HG02610 (cell line): Measurements from ENCODE around the gene PSAPL1.

Source experiments
- ATAC-seq: cut with Tn5 transposase; IDR thresholded peaks from one replicate; pipeline ENCODE4 v1.9.1; 2021; ENCODE audit warnings: mild to moderate bottlenecking, moderate library complexity; ENCODE audit not compliant: unreplicated experiment

PSAPL1 gene

DNA sequence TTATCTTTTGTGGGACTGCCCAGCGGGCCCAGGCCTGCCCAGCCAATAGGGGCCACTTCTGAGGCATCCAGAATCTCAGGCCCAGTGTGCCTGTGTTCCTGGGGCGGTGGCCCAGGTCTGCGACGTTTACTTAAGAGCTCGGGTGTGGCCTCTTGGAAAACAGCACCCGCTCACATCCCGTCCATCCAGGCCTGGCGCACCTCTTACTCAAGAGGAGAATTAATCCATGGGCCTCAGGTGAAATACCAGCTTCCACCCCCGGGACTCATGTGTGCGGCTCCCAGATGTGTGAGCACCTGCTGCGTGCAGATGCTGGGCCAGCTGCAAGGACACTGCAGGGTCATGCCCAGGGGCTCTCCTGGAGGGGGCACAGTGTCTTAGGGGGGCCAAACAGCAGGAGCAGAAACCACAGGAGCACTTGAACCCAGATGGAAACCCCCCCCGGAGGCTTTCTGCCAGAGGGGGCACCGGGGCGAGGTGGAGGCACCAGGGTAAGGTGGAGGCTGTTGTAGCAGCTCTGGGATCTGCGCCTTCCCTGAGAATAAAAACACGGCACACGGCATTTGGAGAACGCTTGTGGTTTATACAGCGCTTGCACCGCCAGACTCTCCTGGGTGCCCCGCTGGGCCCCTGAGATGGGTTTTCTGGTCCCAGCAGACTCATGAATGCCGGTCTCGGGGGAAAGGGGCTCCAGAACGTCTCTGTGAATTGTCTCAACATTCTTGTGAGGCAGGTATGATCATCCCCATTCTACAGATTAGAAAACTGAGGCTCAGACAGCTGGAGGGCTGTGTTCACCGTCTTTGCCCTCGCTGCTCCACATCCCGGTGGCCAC, 2.8 kb downstream of the PSAPL1 start:
- ATAC-seq = no peak

DNA sequence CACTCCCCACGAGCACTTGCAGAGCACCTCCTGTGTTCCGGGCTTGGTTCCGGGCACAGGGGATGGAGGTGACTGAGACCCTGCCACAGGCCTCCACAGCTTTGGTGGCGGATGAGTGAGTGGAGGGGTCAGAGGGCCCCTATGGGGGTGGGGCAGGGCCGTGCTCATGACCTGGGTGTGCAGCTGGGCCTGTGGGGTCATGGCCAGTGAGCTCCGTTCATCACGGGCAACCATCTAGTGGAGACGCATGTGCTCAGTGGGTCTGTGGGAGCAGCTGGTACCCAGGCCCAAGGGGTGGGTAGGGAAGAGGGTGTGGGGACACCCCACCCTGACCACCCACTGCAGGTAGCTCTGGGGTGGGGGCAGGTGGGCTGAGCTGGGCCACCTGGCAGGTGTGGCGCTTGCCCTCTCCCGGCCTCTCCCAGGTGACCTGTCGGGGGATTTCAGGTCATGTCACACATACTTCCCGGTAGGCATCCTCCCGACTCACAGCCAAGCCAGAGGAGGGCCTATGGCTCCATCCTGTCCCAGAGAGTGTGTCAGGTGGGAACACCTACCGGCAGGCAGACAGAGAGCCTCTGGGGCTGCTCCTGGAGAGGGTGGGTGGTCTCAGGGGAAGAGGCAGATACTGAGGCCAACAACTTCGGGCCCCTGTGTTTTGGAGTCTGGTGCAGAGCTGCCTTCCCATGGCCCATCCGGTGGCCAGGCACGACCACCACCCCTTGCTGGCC, 3.6 kb downstream of the PSAPL1 start:
- ATAC-seq = no peak

DNA sequence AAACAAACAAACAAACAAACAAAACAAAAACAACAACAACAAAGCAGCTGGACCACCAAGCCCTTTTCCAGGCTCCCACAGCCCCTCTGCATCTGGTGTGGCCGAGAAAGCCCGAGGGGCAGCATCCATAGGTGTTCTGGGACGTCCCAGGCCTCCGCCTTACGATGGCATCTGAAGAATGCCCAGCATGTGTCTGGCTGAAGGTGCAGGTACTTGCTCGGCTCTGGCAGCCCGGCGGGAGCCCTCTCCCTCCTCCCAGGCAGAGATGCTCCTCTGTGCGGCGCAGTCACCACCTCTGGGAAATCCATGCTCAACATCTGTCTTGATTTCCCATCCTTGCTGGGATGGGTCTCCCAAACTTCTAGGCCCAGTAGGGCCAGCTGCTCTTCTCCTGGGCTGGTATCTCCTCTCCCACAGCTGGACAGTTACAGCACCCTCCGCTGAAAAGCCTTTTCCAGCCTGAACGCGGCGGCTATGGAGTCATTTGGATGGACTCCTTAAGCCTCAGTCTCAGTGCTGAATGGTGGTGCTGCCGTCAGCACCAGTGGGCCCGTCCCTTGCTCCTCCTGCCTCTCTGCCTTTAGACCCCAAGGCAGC, 4.3 kb downstream of the PSAPL1 start:
- ATAC-seq = no peak

DNA sequence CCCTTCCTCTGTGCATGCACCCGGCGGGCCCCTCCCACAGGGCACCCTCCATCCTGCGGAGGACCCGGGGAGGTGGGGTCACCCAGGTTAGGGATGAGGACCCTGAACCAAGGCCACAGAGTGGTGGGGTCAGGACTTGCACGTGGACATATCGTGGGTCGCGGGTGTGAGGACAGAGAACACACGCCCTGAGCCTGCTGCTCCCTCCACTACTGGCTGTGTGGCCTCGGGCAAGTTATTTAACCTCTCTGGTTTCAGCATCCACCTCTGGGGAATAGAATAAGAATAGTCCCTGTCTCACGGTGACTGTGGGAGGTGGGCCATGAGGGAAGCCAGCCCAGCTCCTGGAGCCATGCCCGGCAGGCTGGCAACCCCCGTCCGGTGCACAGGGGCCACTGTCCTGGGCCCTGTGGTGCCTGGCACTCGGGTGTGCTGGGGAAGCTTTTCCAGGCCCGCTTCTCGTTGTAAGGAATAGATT, 5.1 kb downstream of the PSAPL1 start:
- ATAC-seq = no peak

DNA sequence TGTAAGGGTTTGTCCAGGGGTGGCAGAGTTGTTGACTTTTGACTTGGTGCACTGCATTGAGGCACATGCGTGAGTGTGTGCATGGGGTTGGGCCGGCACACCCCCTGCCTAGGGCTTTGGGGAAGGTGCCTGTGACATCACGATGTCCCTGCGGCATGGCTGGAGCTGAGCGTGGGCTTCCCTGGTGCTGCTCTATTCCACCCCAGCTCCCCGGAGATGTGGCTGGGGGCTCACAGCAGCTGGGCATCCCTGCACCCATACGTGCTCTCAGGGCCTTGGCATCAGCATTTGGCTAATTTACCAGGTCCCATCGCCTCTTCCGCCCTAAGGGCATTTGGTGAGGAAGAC, 5.7 kb downstream of the PSAPL1 start:
- ATAC-seq = no peak

DNA sequence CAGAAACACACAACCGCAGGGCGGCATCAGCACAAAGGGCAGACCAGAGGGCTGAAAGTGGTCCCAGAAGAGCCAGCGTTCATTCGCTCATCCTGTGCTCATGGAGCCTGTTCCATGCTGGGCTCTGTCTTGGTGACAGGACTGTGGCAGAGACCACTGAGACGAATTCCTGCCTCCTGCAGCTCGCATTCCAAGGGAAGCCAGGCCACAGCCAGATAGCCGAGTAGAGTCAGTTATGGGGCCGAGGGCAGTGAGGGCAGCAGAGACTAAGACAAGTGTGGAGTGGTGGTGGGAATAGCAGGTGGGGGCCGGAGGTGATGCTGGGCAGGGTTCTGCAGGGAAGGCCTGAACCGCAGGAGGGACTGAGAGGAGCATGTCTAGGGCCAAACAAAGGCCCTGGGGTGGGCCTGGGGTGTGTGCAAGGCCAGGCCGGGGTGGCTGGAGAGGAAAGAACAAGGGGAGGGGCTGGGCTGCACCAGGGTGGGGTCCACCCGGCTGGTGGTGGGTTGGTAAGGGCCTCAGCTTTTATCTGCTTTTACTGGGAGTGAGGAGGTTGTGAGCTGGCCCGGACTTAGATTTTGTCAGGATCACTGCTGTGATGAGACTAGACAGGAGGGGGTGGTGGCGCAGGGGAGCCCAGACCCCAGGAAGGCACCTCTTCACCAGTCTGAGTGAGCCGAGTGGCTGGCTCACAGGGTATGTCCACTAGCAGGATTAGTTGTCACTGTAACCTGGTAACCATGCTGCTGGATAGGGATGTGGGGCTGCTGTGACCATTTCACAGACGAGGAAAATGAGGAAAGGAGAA, 6.3 kb downstream of the PSAPL1 start:
- no peak for ATAC-seq

DNA sequence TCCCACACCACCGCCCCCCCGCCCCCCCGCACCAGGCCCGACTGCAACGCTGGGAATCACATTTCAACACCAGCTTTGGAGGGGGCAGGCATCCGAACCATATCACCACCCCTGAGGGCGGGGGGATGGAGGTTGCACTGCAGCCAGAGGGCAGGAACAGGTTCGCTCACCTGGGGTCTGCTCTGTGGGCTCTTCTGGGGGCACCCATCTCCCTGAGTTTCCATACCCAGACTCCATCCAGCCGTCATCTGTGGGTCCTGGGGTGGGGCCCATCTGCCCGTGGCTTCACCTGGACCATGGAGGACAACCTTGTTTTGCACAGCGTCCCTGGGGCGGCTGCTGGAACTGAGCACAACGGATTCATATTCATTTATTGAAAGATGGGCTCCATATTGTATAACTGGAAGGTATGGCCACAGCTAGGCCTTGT, 6.9 kb downstream of the PSAPL1 start:
- no peak for ATAC-seq

DNA sequence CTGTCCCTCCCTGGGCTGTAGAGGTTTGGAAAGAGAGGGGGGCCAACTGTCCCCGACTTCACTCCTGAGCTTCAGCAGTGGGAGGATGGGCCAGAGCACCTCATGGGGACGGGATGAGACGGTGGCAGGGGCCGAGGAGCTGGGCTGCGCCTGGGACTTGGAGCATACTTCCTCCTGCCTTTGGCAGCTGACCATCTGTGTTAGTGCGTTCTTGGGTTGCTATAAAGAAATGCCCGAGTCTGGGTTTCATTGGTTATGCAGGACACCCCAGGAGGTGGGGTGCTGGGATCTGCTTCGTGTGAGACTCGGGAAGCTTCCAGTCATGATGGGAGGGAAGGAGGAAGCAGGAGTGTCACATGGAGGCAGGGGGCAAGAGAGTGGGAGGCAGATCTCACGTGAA, 7.4 kb downstream of the PSAPL1 start:
- ATAC-seq = no peak

DNA sequence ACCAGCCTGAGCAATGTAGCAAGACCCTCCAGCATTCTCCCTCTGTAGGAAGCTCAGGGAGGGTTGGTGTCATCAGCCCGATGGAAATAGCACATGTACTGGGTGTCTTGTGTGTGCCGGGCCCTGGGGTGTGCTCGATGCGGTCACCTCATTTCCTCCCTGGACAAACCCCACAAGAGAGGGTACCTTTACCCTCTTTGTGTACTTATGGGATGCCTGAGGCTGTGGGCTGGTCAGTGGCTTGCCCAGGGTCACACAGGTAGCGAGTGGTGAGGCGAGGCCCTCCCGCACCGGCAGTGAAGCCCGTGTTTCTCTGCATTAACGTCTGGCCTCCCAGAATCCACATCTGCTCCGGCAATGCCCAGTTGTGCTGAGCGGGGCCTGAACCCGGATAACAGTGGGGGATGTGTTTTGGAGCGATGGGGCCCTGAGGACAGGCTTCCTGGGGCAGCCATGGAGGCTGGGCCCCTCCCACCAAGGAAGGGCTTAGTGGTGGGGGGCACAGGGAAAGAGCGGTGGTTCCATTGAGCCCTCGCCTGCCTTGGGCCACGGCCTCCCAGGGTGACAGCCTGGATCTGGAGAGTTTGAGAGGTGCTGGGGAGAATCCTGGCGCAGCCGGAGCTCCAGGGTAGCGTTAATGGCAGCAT, 8.1 kb downstream of the PSAPL1 start:
- no peak for ATAC-seq

DNA sequence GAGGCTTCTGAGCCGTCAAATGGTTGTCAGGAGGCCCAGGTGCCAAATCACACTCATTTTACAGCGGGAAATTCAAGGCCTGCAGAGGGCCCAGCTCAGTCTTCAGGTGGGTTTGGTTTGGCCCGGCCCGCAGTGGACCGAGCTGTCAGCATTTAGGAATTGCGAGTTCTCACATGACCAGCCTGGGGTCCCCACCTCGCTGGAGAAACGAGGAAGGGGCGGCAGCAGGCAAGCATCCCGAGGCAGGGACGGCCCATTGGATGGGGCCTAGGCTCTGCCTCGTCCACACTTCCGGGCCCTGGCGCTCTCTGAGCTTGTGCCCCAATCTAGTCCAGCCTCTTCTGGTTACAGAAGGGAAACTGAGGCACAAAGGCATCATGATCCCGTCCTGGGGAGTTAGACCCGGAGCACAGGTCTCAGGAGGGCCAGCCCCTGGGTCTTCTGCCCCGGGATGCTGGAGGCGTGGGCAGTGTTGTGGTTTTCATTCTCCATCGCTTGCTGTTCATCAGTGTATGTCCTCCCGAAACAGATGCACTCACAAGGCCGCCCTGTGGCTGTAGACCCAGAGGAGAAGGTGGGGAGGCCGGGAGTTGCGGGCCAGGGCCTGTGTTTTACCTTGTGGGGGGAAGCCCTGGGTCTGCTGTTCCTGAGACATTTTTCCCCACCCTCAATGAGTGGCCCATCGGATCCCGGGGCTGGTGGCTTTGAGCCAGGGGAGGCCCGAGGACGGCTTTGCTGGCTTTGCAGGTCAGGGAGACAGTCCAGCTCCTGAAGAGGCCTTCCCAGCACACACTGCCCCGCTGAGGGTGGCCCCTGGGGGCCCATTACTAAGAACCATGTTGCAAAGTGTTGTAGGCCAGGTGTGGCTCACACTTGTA, 8.9 kb downstream of the PSAPL1 start:
- no peak for ATAC-seq

DNA sequence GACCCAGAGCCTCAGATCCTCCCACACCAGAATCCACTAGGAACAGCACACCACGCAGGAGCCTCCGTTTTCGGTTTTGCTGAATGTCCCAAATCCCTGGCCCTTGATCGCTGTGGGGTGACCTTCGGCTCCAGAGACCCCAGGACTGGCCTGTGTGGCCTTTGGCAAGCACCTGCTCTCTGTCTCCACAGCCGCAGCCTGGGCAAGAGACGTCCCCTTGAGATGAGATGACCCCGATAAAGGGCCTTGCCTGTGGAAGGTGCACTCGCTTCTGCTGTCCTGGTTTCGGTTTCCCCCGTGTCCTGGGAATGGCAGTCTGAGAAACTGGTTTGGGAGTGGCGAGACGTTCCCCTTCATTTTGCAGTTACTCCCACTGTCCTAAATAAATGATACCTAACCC, 9.6 kb downstream of the PSAPL1 start:
- ATAC-seq = no peak

DNA sequence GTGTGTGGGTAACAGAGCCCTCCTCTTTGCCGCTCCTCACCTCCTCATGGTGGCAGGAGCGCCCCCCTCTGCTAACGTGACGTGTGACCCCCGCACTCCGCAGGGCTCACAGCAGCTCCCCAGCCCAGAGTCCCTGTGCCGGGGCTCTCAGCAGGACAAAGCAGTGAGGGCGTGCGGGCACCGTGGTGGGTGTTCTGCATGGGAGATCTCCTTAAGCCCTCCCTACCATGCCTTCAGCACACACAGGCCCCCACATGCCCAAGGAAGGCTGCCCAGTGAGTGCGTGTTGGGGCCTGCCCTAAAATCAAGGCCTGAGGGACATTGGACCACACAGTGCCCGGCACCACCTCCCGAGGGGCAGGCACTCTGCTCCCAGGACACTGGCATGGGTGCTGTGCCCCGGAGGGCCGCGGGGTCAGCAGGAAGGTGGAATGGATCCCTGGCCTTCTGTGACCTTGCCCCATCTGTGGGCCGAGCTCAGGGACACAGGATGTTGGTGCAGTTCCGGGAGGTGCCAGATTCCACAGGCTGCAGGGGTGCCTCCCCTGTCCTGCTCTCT, 10.1 kb downstream of the PSAPL1 start:
- no peak for ATAC-seq

DNA sequence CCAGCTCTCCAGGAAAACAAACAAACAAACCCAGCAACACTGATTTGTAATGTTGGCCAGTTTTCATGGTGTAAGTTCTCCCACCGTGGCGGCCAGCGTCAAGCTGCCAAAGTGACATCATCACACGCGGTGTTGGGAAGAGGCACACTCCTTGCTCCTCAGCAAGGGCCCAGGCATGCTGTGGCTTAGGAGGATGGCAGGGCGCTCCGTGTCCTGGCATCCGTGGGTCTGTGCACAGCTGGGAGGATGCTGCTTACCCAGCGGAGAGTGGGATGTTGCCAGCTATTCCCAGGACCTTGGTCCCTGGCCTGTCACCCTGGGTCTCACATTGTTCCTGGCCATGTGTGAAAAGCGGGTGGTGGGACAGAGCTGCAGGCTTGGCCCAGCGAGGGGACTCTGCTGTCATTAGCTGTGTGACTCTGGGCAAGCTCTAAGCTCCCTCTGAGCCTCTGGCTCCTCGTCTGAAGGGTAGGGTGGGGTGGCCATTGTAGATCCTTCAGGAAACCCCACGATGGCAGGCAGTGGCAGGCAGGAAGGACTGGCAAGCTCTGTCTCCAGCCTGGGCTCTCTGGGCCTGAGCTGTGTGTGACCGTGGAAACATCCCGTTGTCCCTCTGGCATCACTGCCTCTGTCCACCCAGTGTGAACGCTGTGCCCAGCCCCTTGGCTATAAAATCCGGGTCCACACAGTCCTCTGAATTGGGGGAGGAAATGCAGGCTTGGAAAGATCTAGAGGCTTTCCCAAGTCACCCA, 10.8 kb downstream of the PSAPL1 start:
- ATAC-seq = no peak

DNA sequence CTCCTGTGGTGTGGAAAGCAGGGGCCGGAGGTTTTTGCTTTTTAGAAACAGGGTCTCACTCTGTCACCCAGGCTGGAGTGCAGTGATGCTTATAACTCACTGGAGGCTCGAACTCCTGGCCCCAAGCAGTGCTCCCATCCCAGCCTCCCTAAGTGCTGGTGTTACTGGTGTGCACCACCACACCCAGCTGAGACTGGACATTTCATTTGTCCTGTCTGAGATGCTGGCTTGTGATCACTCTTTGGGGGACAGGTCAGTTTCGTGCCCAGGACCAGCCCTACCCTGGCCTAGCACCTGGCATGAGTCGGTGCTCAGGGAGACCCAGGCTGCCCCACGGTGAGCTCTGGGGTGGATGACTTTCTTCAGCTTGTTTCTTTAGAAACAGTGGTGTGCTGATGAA, 11.3 kb downstream of the PSAPL1 start:
- ATAC-seq = no peak

DNA sequence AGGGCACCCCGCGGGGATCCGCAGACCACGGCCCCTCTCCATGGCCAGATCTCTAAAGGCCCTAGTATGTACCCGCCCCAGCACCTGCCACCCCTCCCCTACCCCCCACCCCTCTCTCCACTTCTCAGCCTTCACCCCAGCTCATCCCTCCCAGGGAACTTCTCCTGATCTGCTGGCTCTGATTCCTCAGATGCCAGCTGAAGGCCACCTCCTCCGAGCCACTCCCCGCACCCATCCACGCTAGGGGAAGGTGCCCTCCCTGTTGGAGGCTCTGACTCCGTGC, 11.9 kb downstream of the PSAPL1 start:
- no peak for ATAC-seq

DNA sequence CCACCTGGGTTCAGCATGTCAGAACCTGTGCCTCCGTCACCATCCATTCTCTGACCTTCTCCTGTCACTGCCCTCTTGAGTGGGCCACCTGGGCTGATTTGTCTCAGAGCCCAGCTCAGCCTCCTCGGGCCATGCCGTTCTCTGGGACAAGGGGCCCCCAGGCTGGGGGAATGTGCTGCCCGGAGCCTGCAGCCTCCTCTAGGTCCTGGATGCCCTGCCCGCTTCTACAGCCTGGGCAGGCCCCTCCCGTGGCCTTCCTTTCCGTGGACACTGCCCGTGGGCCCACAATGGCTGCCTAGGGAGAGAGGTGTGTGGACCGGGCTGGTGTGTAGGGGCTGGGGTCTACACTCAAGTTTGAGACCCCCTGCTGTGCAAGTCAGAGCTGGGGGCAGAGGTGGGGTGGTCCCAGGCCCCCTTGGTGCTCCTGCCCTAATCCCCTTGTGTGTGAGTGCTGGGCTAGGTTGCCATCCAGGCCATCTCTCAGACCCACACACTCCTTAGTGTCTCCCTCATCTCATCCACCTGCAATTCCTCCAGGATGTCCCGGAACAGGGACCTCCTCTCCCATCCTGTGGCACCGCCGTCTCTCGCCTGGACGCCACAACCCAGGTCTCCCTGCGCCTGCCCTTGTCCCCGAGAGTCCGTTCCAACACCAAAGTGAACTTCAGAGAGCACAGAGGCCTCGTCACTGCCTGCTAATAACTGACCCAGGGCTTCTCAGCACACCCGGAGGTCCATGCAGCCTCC, 12.4 kb downstream of the PSAPL1 start:
- ATAC-seq = no peak

DNA sequence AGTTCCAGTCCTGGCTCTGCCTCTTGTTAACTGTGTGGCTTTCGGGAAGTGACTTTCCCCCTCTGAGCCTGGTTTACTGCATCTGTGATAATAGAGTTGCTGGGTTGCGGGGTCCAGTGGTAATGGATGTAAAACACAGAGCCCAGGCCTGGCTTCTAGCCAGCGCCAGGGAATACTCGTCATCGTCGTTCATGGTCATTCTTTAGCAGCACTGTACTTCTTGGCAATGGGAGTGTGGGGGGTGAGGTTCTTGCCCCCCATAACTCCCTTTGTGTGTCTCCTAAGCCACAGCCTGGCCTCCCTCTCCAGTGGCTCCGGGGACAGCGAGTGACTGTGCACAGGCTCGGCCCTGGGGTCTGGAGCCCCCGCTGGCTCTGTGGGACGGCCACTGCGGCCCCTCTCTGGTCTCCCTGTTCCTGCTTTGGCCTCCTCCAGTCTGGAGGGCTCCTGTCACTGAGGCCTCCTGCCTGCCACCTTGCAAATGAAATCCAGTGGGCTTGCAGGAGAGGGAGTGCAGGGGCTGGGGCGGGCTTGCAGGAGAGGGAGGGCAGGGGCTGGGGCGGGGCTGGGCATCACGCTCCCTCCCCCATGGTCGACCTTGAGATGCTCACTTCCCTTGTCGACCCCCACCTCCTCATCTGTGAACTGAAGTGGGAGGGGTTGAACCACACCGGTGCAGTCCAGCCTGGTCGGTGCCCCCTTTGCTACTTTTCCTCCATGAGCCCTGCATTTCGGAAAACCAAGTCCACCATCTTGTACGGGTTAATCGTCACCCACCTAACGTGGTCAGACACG, 13.2 kb downstream of the PSAPL1 start:
- no peak for ATAC-seq
